DOHH2 (cell line): ENCODE data around the gene ARFGAP2.

ENCODE experiments used
- CTCF ChIP-seq: fragments of 200-600 bp; sonication (generic); IDR thresholded peaks from one replicate; pipeline ENCODE4 v1.5.1; 2014; ENCODE audit warnings: antibody characterized with exemption, mild to moderate bottlenecking, low read depth, low read length; ENCODE audit not compliant: poor library complexity, severe bottlenecking
- EZH2phosphoT487 ChIP-seq: fragments of 200-600 bp; sonication (generic); IDR thresholded peaks from 2 replicates; pipeline ENCODE4 v1.6.1; 2017; ENCODE audit warnings: borderline replicate concordance, mild to moderate bottlenecking, antibody characterized with exemption, low read length, moderate library complexity, mixed read lengths

- TF ChIP-seq CTCF (no peak), EZH2phosphoT487 (no peak)
Observed at GRCh38 chr11:47132981-47133380, 43.7 kb downstream of the ARFGAP2 start.
